Measurements from ENCODE around the gene CHD9. TPM values are rescaled to one million over a fixed set of nuclear protein-coding genes. Genes with fewer than 3 reads are reported as not detected.

CHD9 gene
- total RNA-seq, 1 donor from 2014 or later = 99.4 TPM

- DNase-seq = no peak
Observed at GRCh38 chr16:53372992-53373871, 318.4 kb downstream of the CHD9 start.

GRCh38 chr16:53374800-53375199, 320.0 kb downstream of the CHD9 start:
- DNase-seq = no peak

- no peak for DNase-seq
Observed at GRCh38 chr16:53378138-53378537, 323.3 kb downstream of the CHD9 start.

Small RNAs within 50 kb of the gene (small RNA-seq; reads per million reads assigned to genes)
- gene RF01210 (ENCODE audit: low replicate concordance) (not detected), gene RNA5SP427 (ENCODE audit: low replicate concordance) (not detected)

Other genes starting within 250 kb of the CHD9 start
- gene CHD9NB, start 2.1 kb upstream of the CHD9 start, total RNA-seq = 3.6 TPM

All from skin of body (tissue), 3 donors.